ENCODE data around the gene HID1. TPM values are rescaled to one million over a fixed set of nuclear protein-coding genes. Genes with fewer than 3 reads are reported as not detected.

Gene HID1
- total and polyA plus RNA-seq, 9 of the 15 experiments (the other 6 are each of a cell fraction or from before 2014, with no cell fraction given) = 0.14 to 2.1 (median 0.54) TPM; not detected in 2

DNA sequence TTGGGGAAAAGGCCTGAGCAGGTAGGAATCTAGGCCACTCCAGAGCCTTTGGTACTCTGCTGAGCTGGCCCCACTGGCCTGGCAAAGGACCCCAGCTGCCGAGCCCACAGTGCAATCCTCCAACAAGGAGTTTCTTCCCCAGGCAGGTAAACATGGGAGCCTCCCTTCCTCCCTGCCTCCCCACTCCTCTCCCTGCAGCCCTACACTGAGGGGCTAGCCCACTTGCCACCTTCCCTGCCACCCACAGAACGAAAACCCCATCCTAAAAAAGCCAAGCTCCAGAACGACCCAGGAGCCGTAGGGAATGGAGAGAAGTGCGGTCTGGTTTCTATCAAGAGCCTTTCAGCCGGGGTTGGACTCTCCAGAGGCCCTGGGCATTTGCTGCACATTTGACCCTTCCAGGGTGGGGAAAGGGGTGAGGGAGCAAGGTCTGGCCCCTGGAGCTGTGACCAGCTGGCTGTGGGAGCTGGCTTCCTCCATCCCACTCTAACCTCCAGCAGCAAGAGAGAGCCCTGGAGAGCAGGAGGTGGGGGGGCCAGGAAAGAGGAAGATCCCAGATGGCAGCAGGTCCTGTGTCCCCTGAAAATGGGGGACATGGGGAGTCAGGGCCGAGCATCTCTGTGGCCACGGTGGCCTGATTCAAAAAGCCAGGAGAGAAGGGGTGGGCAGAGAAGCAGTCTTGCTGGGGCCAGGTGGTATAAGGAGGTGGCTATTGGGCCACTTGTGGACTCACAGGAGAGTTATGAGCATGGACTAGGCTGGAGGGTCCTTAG, 1.3 kb downstream of the HID1 start:
- Histone ChIP-seq H3K4me3 (no peak overlapping the region), H3K4me1 (replicated peaks in 1 of 2; ENCODE audit: control insufficient read depth in 2 of 2, insufficient read depth in 2 of 2, low read length in 2 of 2) (peaks cover 3 to 19% of the 10 kb centered on the region in 2 experiments; a peak in 3 of 5 replicates), H3K36me3 (ENCODE audit: control insufficient read depth, insufficient read depth, low read length) (no peaks in the 10 kb centered on the region), H3K9me1 (ENCODE audit: control insufficient read depth, insufficient read depth, low read length) (no peaks in the 10 kb centered on the region), H3K4me2 (ENCODE audit: insufficient read depth, low read length) (no peak overlapping the region), H3K27ac (ENCODE audit: extremely low read depth, low read depth, low read length) (no peak overlapping the region), H3K9ac (ENCODE audit: insufficient read depth in 1 of 2, low read depth in 2 of 2, low read length in 2 of 2) (peak overlapping the region in 1 of 2 experiments; percentile 7; a peak in 1 of 4 replicates), H2AFZ (ENCODE audit: low read depth, low read length) (no peak overlapping the region), H3K27me3 (ENCODE audit: control insufficient read depth in 2 of 2, insufficient read depth in 2 of 2, low read length in 2 of 2) (0 out of 5 replicates have a peak, but pooled peaks cover 0 to 4% of the 10 kb centered on the region in 2 experiments), H3K79me2 (ENCODE audit: control insufficient read depth, insufficient read depth, low read length) (no peaks in the 10 kb centered on the region), H4K20me1 (replicated peaks; ENCODE audit: control insufficient read depth, insufficient read depth, low read length) (0 out of 2 replicates have a peak, but pooled peaks cover 4% of the 10 kb centered on the region), H3K9me3 (replicated peaks; ENCODE audit: control insufficient read depth, insufficient read depth, low read depth, low read length) (no peaks in the 10 kb centered on the region)
- TF ChIP-seq SMAD4 (CRISPR knock-in tag; conservative IDR thresholded peaks at IDR 0.05) (no peak), ZNF780A (CRISPR knock-in tag; IDR thresholded peaks at IDR 0.05) (no peak), C11orf30 (IDR thresholded peaks at IDR 0.05; ENCODE audit: low read depth) (no peak), ESRRA (IDR thresholded peaks at IDR 0.05; ENCODE audit: borderline replicate concordance, low read depth) (no peak)
- TF ChIP-seq, protein P1, sequence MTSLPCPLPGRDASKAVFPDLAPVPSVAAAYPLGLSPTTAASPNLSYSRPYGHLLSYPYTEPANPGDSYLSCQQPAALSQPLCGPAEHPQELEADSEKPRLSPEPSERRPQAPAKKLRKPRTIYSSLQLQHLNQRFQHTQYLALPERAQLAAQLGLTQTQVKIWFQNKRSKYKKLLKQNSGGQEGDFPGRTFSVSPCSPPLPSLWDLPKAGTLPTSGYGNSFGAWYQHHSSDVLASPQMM (CRISPR knock-in tag; IDR thresholded peaks at IDR 0.05) = no peak
- TF ChIP-seq, protein P2, sequence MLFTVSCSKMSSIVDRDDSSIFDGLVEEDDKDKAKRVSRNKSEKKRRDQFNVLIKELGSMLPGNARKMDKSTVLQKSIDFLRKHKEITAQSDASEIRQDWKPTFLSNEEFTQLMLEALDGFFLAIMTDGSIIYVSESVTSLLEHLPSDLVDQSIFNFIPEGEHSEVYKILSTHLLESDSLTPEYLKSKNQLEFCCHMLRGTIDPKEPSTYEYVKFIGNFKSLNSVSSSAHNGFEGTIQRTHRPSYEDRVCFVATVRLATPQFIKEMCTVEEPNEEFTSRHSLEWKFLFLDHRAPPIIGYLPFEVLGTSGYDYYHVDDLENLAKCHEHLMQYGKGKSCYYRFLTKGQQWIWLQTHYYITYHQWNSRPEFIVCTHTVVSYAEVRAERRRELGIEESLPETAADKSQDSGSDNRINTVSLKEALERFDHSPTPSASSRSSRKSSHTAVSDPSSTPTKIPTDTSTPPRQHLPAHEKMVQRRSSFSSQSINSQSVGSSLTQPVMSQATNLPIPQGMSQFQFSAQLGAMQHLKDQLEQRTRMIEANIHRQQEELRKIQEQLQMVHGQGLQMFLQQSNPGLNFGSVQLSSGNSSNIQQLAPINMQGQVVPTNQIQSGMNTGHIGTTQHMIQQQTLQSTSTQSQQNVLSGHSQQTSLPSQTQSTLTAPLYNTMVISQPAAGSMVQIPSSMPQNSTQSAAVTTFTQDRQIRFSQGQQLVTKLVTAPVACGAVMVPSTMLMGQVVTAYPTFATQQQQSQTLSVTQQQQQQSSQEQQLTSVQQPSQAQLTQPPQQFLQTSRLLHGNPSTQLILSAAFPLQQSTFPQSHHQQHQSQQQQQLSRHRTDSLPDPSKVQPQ (CRISPR knock-in tag; IDR thresholded peaks at IDR 0.05; ENCODE audit: borderline replicate concordance) = no peak
- TF ChIP-seq, protein P3, sequence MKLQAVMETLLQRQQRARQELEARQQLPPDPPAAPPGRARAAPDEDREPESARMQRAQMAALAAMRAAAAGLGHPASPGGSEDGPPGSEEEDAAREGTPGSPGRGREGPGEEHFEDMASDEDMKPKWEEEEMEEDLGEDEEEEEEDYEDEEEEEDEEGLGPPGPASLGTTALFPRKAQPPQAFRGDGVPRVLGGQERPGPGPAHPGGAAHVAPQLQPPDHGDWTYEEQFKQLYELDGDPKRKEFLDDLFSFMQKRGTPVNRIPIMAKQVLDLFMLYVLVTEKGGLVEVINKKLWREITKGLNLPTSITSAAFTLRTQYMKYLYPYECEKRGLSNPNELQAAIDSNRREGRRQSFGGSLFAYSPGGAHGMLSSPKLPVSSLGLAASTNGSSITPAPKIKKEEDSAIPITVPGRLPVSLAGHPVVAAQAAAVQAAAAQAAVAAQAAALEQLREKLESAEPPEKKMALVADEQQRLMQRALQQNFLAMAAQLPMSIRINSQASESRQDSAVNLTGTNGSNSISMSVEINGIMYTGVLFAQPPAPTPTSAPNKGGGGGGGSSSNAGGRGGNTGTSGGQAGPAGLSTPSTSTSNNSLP (IDR thresholded peaks at IDR 0.05; ENCODE audit: borderline replicate concordance, low read depth, low read length) = no peak
- DNase-seq (ENCODE audit: extremely low read depth in 1 of 4, low spot score in 3 of 4) (no peak), ATAC-seq (no peak), FAIRE-seq (no peak)
- ChIA-PET CTCF (ENCODE audit: low intra/inter-chr PET ratio) (no interaction called here), POLR2A (interaction anchor here (0.6 to 1.5 kb wide), 5 partner anchors 8 to 334 kb away, joined by 3 to 6 read pairs (median 4); no protein-coding TSS in a partner anchor)
- in situ Hi-C loops (cut with MboI) (no loop called here), intact Hi-C loops (cut with micrococcal nuclease) (no loop called here)
- no TSS peak for BruUV-seq (replicated peaks)
- WGBS (ENCODE audit: insufficient coverage, low coverage, missing lambda C conversion rate) = 57% methylated on average over 8 of the region's 8 CpGs
